IPS-NIHi11 (cell line): ENCODE results near the gene IFNG.
"Not testable (repeated sequence)": the region's sequence is repeated elsewhere in the genome, so short reads cannot be mapped to it uniquely, and the experiment has no call there.

ENCODE experiments used
- DNase-seq: peaks from one replicate; pipeline ENCODE4 v3.0.0; 2012; ENCODE audit warnings: mixed read lengths, low spot score

Gene IFNG

GRCh38 chr12:68159681-68160304 is at the start of gene IFNG:
TSS of gene IFNG (minus strand) at chr12:68159740. CDS start at chr12:68159615, 125 bp downstream.
- DNase-seq = no peak

- not testable (repeated sequence) for DNase-seq
Measured at GRCh38 chr12:68209048-68209728, 49.6 kb upstream of the IFNG start.

- DNase-seq = no peak
Measured at GRCh38 chr12:68207276-68207675, 47.7 kb upstream of the IFNG start.

- DNase-seq = no peak
Measured at GRCh38 chr12:68206446-68206845, 46.9 kb upstream of the IFNG start.

GRCh38 chr12:68203460-68203875 is 43.9 kb upstream of the IFNG start:
- no peak for DNase-seq

- DNase-seq = no peak
Measured at GRCh38 chr12:68200854-68201253, 41.3 kb upstream of the IFNG start.

- DNase-seq = no peak
Measured at GRCh38 chr12:68199127-68199526, 39.6 kb upstream of the IFNG start.

GRCh38 chr12:68198507-68199086 is 39.1 kb upstream of the IFNG start:
- DNase-seq = no peak

- no peak for DNase-seq
Measured at GRCh38 chr12:68190301-68190700, 30.8 kb upstream of the IFNG start.

GRCh38 chr12:68189821-68190242 is 30.3 kb upstream of the IFNG start:
- DNase-seq = no peak

- DNase-seq = no peak
Measured at GRCh38 chr12:68185598-68185997, 26.1 kb upstream of the IFNG start.

GRCh38 chr12:68180792-68181744 is 21.5 kb upstream of the IFNG start:
- DNase-seq = no peak

- no peak for DNase-seq
Measured at GRCh38 chr12:68178774-68179439, 19.4 kb upstream of the IFNG start.

GRCh38 chr12:68178184-68178583 is 18.6 kb upstream of the IFNG start:
- no peak for DNase-seq

- DNase-seq = no peak
Measured at GRCh38 chr12:68177562-68177961, 18.0 kb upstream of the IFNG start.

- DNase-seq = no peak
Measured at GRCh38 chr12:68176257-68176656, 16.7 kb upstream of the IFNG start.

GRCh38 chr12:68175557-68176061 is 16.1 kb upstream of the IFNG start:
- DNase-seq = no peak

GRCh38 chr12:68174761-68175160 is 15.2 kb upstream of the IFNG start:
- DNase-seq = not testable (repeated sequence)

GRCh38 chr12:68173792-68174191 is 14.3 kb upstream of the IFNG start:
- DNase-seq = no peak

GRCh38 chr12:68170726-68171125 is 11.2 kb upstream of the IFNG start:
- no peak for DNase-seq

GRCh38 chr12:68169213-68169889 is 9.8 kb upstream of the IFNG start:
- no peak for DNase-seq
